Hypothalamus (tissue), 51 donors: ENCODE measurements around the gene ITPR1.
"Not testable (repeated sequence)": the region's sequence is repeated elsewhere in the genome, so short reads cannot be mapped to it uniquely, and the experiment has no call there.

Experiments
- DNase-seq, 51 donors: peaks; one replicate each; lab custom pipeline; 2025; lab: John Stamatoyannopoulos, UW

The ITPR1 gene

GRCh38 chr3:4493014-4493940 is at the start of gene ITPR1:
TSS of gene ITPR1 (plus strand) at chr3:4493348. CDS start at chr3:4516492, 23,144 bp downstream.
- peak; percentile 41 to 98 (median 94) for DNase-seq

- DNase-seq = no peak
These were observed 45.7 kb upstream of the ITPR1 start for GRCh38 chr3:4447295-4447999.

GRCh38 chr3:4448187-4448586 is 45.0 kb upstream of the ITPR1 start:
- no peak for DNase-seq

GRCh38 chr3:4449043-4449805 is 43.9 kb upstream of the ITPR1 start:
- DNase-seq = no peak

GRCh38 chr3:4454142-4454541 is 39.0 kb upstream of the ITPR1 start:
- no peak for DNase-seq

- DNase-seq = not testable (repeated sequence)
These were observed 36.4 kb upstream of the ITPR1 start for GRCh38 chr3:4456780-4457179.

- DNase-seq = no peak
These were observed 34.2 kb upstream of the ITPR1 start for GRCh38 chr3:4458961-4459360.

- DNase-seq = no peak
These were observed 32.8 kb upstream of the ITPR1 start for GRCh38 chr3:4460334-4460733.

GRCh38 chr3:4461468-4462090 is 31.6 kb upstream of the ITPR1 start:
- no peak for DNase-seq

GRCh38 chr3:4462369-4463040 is 30.6 kb upstream of the ITPR1 start:
- DNase-seq = no peak

GRCh38 chr3:4464576-4464975 is 28.6 kb upstream of the ITPR1 start:
- no peak for DNase-seq

- peak; percentile 29 to 89 (median 71) for DNase-seq
These were observed 26.2 kb upstream of the ITPR1 start, which contains the start of gene SUMF1 for GRCh38 chr3:4466741-4467521. TSS of gene SUMF1 (minus strand) at chr3:4467269. CDS start at chr3:4467245, 24 bp downstream.

- peak in 4 of 51 donors; percentile 4 to 32 (median 26) for DNase-seq
These were observed 25.7 kb upstream of the ITPR1 start for GRCh38 chr3:4467522-4467867.

GRCh38 chr3:4471907-4472306 is 21.2 kb upstream of the ITPR1 start:
- DNase-seq = no peak

GRCh38 chr3:4472312-4472711 is 20.8 kb upstream of the ITPR1 start:
- DNase-seq = no peak

GRCh38 chr3:4472766-4473165 is 20.4 kb upstream of the ITPR1 start:
- DNase-seq = no peak

- peak in 14 of 51 donors; percentile 5 to 37 (median 13) for DNase-seq
These were observed 18.3 kb upstream of the ITPR1 start for GRCh38 chr3:4474683-4475490.

- DNase-seq = no peak
These were observed 17.3 kb upstream of the ITPR1 start for GRCh38 chr3:4475804-4476203.
